HG02973 (cell line): ENCODE data around the gene SCAP.

Experiments used
- ATAC-seq: cut with Tn5 transposase; IDR thresholded peaks from one replicate; pipeline ENCODE4 v1.9.1; 2021; ENCODE audit warnings: moderate library complexity; ENCODE audit not compliant: unreplicated experiment

SCAP gene

GRCh38 chr3:47414666-47415587 is 60.8 kb downstream of the SCAP start:
- ATAC-seq = no peak

GRCh38 chr3:47414161-47414564 is 61.6 kb downstream of the SCAP start:
- no peak for ATAC-seq

- no peak for ATAC-seq
These were observed 62.0 kb downstream of the SCAP start for GRCh38 chr3:47413751-47414150.

- ATAC-seq = no peak
These were observed 62.8 kb downstream of the SCAP start for GRCh38 chr3:47412842-47413520.

GRCh38 chr3:47412453-47412756 is 63.3 kb downstream of the SCAP start:
- ATAC-seq = no peak

GRCh38 chr3:47411696-47412452 is 63.9 kb downstream of the SCAP start:
- no peak for ATAC-seq

GRCh38 chr3:47410801-47411646 is 64.7 kb downstream of the SCAP start:
- no peak for ATAC-seq

GRCh38 chr3:47410417-47410720 is 65.4 kb downstream of the SCAP start:
- no peak for ATAC-seq

GRCh38 chr3:47409688-47410416 is 65.9 kb downstream of the SCAP start:
- no peak for ATAC-seq

- ATAC-seq = no peak
These were observed 66.5 kb downstream of the SCAP start for GRCh38 chr3:47409284-47409683.

- ATAC-seq = no peak
These were observed 66.9 kb downstream of the SCAP start for GRCh38 chr3:47408839-47409229.

- ATAC-seq = no peak
These were observed 67.6 kb downstream of the SCAP start for GRCh38 chr3:47407896-47408838.

GRCh38 chr3:47407237-47407636 is 68.5 kb downstream of the SCAP start:
- ATAC-seq = no peak

GRCh38 chr3:47406762-47407149 is 69.0 kb downstream of the SCAP start:
- no peak for ATAC-seq

GRCh38 chr3:47405820-47406761 is 69.7 kb downstream of the SCAP start:
- no peak for ATAC-seq

GRCh38 chr3:47404955-47405790 is 70.6 kb downstream of the SCAP start:
- no peak for ATAC-seq

GRCh38 chr3:47404431-47404876 is 71.3 kb downstream of the SCAP start:
- ATAC-seq = no peak
